Measurements from ENCODE around the gene MTCH1.
A peak's percentile ranks its signal among the peaks of the same experiment; 100 is the strongest.

MTCH1 gene

DNA sequence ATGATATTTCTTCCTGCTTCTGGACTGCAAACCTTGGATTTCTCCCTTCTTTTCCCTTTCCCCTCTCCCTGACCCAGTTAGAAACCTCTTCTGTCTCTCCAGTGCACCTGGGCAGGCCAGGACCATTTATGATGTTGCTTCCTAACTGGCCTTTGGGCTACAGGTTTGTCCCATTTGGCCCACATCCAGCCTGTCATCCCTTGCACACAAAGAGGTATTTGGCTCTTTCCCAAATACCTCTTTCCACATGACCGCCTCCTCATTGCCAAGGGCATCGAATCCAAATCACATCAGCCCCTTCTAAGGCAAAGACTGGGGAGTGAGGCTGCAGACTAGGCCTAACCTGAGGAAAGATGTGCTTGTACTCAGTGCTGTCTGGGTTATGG, 33.1 kb upstream of the MTCH1 start:
- DNase-seq: no peak

GRCh38 chr6:37018198-37019064, 32.4 kb upstream of the MTCH1 start:
- peak; percentile 71 for DNase-seq

DNA sequence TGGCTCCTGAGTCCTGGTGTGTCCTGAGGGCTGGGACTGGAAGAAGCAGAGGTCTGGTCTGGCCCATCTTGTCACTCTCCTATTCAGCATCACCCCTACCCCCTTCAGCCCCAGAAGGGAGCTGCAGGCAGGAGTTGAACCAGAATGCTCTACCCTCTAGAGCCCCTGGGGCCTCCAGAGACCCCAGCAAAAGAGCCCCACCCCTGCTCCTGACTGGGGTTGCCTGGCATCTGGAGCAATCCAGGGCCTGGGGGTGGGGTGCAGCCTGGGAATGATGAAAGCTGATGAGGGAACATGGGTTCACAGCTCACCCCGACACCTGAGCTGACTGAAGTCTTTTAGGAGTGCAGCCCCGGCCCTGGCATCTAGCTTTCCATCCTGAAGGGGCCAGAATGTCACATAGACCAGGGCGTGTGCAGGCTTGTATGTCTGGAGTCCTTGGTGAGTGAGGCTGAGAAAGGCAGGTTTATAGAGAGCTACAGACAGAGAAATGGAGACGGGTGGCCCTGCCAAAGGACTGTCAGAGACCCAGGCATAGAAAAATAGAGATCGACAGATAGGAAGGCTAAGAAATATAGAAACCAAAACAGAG, 31.7 kb upstream of the MTCH1 start:
- DNase-seq: no peak

GRCh38 chr6:37016995-37017394, 31.0 kb upstream of the MTCH1 start:
- DNase-seq: no peak

GRCh38 chr6:37015532-37015931, 29.5 kb upstream of the MTCH1 start:
- no peak for DNase-seq

GRCh38 chr6:37014667-37015066, 28.7 kb upstream of the MTCH1 start:
- DNase-seq: no peak

DNA sequence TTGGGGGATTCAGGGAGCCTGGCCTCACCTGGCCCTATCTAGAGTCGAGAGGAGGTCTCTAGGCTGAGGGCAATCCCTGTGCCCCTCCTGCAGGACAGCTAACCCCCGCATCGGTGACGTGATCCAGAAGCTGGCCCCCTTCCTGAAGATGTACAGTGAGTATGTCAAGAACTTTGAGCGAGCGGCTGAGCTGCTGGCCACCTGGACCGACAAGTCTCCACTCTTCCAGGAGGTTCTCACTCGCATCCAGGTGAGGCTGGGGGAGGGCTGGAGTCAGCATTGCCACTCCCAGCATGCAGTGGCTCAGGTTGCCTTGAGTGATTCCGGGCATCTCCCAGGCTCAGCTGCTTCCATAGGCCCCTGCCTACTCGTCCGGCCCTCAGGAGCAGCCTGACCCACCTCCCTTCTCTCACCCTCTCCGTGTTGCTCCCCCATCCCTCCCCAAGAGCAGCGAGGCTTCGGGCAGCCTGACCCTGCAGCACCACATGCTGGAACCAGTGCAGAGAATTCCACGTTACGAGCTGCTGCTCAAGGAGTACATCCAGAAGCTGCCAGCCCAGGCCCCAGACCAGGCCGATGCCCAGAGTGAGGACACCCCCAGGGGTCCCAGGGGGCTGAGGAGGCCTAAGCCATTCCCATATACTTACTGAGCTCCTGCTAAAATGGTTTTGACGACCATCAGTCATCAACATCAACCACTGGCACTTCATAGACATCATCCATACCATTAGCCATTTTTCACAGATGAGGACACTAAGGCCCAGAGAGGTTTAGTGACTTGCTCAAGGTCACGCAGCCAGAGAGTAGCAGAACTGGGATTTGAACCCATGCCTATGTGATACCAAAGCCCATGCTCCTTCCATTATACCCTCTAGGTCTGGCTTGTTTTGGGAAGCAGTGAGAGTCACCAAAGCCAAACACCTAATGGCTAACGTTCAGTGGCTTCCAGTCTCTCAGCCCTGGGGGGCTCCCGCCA, 27.8 kb upstream of the MTCH1 start:
- DNase-seq: no peak

DNA sequence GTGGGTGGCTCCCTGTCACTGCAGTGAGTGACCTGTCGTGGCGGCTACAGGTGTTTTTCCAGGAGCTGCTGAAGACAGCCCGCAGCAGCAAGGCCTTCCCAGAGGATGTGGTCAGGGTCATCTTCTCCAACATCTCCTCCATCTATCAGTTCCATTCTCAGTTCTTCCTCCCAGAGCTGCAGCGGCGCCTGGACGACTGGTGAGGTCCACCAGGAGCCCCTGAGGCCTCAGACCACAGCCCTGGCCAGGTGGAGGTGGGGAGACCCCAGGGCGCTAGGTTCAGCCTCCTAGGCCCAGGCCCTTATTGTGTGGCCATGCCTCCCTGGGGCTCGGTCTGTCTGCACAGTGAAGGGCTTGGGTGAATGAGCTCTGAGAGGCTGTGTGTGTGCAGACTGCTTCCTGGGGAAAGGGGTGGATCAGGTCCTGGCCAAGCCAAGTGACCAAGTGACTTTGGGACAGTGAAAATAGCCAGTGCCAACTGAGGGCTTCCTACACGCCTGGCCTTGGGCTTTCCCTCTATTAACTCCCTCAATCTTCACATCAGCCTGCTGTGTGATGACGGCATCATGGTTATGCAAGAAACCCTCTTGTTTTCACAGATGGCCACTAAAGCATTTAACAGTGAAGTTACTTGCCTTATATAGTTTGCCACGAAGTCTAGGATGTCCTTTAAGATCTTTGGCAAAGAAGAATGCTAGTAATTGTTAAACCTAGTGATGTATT, 25.8 kb upstream of the MTCH1 start:
- DNase-seq: no peak

DNA sequence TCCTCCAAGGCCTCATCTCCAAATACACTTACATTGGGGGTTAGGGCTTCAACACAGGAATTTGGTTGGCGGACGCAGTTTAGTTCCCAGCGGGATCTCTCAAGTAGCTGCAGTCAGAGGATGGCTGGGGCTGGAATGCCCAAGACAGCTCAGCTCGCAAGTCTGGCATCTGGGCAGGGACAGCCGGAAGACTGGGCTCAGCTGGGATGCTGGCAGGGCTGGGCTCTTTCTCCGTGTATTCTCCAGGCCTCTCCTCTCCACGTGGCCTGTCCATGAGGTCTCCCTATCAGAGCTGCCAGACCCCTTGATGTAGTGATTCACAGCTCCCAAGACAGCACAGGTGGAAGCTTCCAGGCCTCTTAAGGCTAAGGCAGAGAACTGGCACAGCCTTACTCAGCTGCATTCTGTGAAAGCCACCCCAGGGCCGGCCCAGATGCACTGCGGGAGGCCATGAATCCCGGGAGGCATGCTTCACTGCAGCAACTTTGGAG, 24.5 kb upstream of the MTCH1 start:
- no peak for DNase-seq

DNA sequence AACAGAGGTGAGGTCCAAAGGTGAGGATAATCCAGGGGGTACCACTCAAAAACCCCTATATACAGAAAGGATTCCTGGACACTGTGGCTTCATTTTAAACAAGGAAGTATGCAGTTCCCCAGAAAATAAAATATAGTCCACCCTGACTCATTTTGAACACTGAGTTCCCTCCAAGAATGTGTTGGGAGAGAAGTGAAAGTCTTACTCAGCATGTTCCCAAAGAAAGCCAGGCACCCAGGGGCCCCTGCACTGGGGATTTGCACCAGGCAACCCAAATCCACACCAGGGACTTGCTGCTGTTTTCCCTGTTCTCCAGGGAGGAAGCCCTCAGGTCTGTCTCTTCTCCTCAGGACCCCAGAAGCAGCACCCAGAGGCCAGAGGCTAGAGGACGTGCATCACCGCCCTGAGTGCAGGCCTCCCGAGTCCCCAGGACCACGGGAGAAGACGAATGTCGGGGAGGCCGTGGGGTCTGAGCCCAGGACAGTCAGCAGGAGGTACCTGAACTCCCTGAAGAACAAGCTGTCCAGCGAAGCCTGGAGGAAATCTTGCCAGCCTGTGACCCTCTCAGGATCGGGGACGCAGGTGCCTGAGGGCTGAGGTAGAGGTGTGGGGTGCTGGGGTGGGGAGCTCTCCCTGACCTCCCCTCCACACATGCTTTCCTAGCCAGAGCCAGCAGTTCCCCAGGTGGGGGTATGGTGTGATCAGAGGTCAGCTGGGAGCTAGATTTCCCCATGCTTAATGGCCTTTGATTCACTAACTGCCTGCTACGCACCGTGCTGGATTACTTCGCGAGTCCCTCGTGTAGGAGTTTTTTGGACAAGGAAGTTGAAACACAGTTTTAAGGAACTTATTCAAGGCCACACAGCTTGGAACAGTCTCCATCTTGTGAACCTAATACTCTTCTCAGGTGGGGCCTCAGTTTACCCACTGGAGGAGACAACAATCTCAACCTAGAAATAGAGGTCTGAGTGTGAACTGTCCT, 22.8 kb upstream of the MTCH1 start:
- no peak for DNase-seq

DNA sequence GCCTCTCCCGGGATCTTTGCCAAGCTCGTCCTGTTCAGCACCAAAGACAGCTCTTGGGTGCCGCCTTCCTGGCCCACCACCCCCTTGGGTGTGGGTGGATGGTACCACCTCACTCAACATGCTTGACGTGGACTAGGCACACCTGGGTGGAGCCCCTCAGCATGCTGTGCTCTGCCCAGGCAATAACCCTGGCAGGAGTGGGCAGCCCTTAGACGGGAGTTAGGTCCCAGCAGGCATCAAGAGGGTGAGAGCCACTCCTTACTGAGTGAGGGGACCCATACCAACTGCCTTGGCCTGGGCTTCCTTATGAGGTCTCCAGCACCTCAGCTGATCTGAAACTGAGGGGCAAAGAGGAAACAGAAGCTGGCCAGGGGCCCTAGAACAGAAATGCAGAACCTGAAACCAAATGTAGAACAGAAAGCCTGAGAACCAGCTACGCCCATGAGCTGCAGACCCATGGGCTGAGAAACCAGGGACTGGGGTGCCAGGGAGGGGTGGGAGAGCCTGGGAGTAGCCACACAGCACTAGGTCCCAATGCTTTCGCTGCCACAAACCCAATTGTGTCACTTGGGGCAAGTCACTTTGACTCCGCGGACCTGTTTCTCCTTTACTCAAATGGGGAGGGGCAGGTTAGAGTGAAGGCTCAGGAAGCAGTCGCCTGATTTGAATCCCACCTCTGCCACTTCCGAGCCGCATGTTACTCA, 21.5 kb upstream of the MTCH1 start:
- DNase-seq: no peak

- DNase-seq: no peak
These were observed 20.9 kb upstream of the MTCH1 start for GRCh38 chr6:37006793-37007339.

GRCh38 chr6:37005827-37006567, 20.0 kb upstream of the MTCH1 start:
- no peak for DNase-seq

DNA sequence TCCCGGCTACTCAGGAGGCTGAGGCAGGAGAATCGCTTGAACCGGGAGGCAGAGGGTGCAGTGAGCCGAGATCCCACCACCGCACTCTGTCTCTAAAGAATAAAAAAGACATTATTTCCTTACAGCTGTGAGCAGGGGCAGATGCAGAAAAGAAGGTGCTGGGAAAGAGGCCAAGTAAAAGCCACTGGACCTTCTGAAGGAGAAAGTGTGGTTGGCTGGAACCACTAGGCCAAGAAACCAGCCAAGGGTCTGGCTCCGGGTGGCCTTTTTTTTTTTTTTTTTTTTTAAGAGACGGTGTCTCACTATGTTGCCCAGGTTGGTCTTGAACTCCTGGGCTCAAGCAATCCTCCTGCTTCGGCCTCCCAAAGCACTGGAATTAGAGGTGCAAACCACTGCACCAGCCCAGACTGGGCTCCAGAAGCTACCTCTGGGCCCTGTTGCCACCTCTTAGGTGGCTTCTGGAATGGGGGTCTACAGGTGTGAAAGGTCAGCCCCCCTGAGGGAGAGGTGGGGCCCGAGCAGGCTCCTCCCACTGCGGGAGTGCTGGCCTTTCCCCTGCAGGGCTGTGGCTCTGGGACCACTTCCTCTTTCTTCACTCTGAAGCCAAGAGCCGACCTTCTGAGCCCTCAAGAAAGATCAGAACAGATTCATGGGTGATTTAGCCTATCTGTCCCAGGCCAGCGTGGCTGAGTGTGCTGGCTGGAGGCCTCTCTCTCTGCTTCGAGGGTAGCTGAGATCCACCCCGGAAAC, 19.2 kb upstream of the MTCH1 start, which contains the start of gene FGD2:
FGD2 (plus strand) TSS at position 595 of the 750 bp plus-strand sequence. CDS start 163 bp downstream, outside the sequence.
- no peak for DNase-seq

DNA sequence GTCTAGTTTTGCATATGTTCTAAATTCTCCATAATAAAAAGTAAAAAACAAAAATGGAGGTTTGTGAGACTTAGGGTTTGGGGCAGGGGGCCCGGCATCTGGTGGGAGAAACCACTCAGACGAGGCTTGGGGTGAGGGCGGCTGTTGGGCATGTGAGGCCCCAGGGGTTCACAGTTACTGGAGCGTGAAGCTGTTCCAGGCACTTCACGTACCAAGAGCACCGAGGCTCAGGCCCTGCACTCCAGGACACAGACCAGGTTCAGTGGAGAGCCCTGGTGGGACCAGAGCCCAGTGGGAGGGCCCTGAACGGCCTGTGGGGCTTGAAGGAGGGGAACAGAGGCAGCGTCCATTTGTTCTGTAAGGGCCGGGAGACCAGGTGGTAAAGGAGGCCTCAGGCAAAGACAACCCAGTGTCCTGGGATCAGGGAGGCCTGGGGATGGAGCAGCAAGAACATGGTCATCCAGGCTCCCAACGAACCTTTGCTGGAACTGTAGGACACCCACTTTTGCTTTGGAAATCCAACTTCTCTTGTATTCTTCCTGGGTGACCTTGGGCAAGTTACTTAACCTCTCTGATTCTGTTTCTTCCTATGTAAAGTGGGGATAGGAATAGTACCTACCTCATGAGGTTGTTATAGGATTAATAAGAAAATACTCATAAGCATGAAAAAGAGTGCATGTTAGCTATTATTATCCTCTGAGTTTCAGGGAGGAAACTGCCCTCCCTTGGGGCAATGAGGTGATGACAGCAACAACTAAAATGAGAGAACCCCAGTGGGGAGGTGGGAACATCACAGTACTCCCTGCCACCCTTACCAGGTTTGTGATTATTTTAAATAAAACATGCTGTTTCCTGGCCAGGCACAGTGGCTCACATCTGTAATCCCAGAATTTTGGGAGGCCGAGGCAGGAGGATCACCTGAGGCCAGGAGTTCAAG, 18.3 kb upstream of the MTCH1 start:
- DNase-seq: no peak

DNA sequence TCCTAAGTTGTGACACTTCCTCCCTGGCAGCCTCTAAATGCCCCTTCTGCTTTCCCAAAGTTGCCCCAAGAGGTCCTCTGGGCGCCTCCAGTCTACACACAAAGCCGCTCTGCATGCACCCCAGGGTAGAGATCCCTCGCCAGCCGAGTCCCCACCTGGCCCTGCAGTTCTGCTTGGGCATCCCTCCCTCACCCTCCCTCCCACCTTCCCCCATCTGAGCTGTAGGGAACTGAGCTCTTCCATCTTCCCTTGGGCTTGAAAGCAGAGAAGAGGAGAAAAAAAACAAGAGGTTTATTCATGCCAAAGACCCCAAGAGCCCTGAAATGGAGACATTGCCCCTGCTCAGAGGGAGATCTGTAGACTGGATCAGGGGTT, 13.7 kb upstream of the MTCH1 start:
- no peak for DNase-seq

Measured in right kidney (tissue), 1 donor.